SU-DHL-6 (cell line): Measurements from ENCODE around the gene MCM5.

Experiments
- H2AFZ ChIP-seq: fragments of 200-600 bp; sonication (generic); 2 replicates; pipeline ENCODE4 v1.6.1; 2014; ENCODE audit warnings: low read depth, mild to moderate bottlenecking, moderate library complexity, mixed read lengths, antibody characterized with exemption, low read length; ENCODE audit not compliant: severe bottlenecking
- H3F3A ChIP-seq: fragments of 200-600 bp; shearing (Covaris generic); 2 replicates; pipeline ENCODE4 v1.6.0; 2016; ENCODE audit warnings: antibody characterized with exemption, mild to moderate bottlenecking; ENCODE audit not compliant: insufficient read depth
- H3K27ac ChIP-seq: fragments of 200-600 bp; sonication (generic); 2 replicates; pipeline ENCODE4 v1.5.1; 2016; ENCODE audit warnings: low read depth, mild to moderate bottlenecking, low read length, moderate library complexity, mixed read lengths
- H3K27me3 ChIP-seq: fragments of 200-600 bp; sonication (generic), shearing (Covaris generic); 2 replicates; pipeline ENCODE4 v1.6.0; 2014; ENCODE audit warnings: mild to moderate bottlenecking, low read length
- H3K36me3 ChIP-seq: fragments of 200-600 bp; sonication (generic); 2 replicates; pipeline ENCODE4 v1.6.1; 2014; ENCODE audit warnings: mild to moderate bottlenecking, low read length, mixed read lengths
- H3K4me2 ChIP-seq: fragments of 300-600, 200-600 bp; shearing (Covaris generic), sonication (generic); 2 replicates; pipeline ENCODE4 v1.6.0; 2014; ENCODE audit warnings: low read length, low read depth, mild to moderate bottlenecking; ENCODE audit not compliant: poor library complexity, severe bottlenecking
- H3K4me3 ChIP-seq: fragments of 200-600 bp; sonication (generic); 2 replicates; pipeline ENCODE4 v1.5.1; 2014; ENCODE audit warnings: antibody characterized with exemption, low read length, mild to moderate bottlenecking, mixed read lengths; ENCODE audit not compliant: insufficient read depth, poor library complexity, severe bottlenecking
- H3K79me2 ChIP-seq: fragments of 200-600 bp; sonication (generic); 2 replicates; pipeline ENCODE4 v1.6.1; 2014; ENCODE audit warnings: mild to moderate bottlenecking, low read length, moderate library complexity; ENCODE audit not compliant: insufficient read depth
- H3K9ac ChIP-seq: fragments of 200-600 bp; sonication (generic); 2 replicates; pipeline ENCODE4 v1.7.0; 2014; ENCODE audit warnings: mild to moderate bottlenecking, low read length
- H3K9me2 ChIP-seq: fragments of 200-600 bp; sonication (generic); replicated peaks from 2 replicates; pipeline ENCODE4 v1.6.1; 2014; ENCODE audit warnings: low read length; ENCODE audit not compliant: insufficient read depth
- H3K9me3 ChIP-seq: fragments of 200-600 bp; sonication (generic); 2 replicates; pipeline ENCODE4 v1.6.1; 2014; ENCODE audit warnings: low read length, mixed read lengths; ENCODE audit not compliant: insufficient read depth
- H4K20me1 ChIP-seq: fragments of 200-600 bp; sonication (generic); 2 replicates; pipeline ENCODE4 v1.6.1; 2014; ENCODE audit warnings: low read depth, mild to moderate bottlenecking, antibody characterized with exemption, low read length, moderate library complexity, mixed read lengths
- CTCF ChIP-seq: fragments of 200-600 bp; sonication (generic); IDR thresholded peaks from one replicate; pipeline ENCODE4 v1.5.1; 2017; ENCODE audit warnings: antibody characterized with exemption, mild to moderate bottlenecking, low read length, moderate library complexity; ENCODE audit not compliant: insufficient read depth, poor library complexity, severe bottlenecking
- EZH2phosphoT487 ChIP-seq: fragments of 200-600 bp; sonication (generic), shearing (Covaris generic); conservative IDR thresholded peaks from 2 replicates; pipeline ENCODE4 v1.6.1; 2018; ENCODE audit warnings: mild to moderate bottlenecking, antibody characterized with exemption, low read length, moderate library complexity, mixed read lengths

Gene MCM5

GRCh38 chr22:35425971-35426800 lies 26.2 kb downstream of the MCM5 start:
- TF ChIP-seq CTCF (no peak), EZH2phosphoT487 (no peak)
- H3K4me2 ChIP-seq: no peak overlapping the region
- H3K36me3 ChIP-seq: no peaks in the 10 kb centered on the region; the same call in 1 of the 2 replicates

GRCh38 chr22:35426801-35427140 lies 26.8 kb downstream of the MCM5 start:
- no peak overlapping the region for H2AFZ ChIP-seq
- no peaks in the 10 kb centered on the region for H3K79me2 ChIP-seq
- H3F3A ChIP-seq: no peaks in the 10 kb centered on the region
- H3K9me2 ChIP-seq: no peaks in the 10 kb centered on the region
- no peak overlapping the region for H3K4me2 ChIP-seq
- no peak overlapping the region for H3K4me3 ChIP-seq
- H3K9me3 ChIP-seq: no peaks in the 10 kb centered on the region
- no peaks in the 10 kb centered on the region for H4K20me1 ChIP-seq
- no peak overlapping the region for H3K27ac ChIP-seq
- H3K36me3 ChIP-seq: no peaks in the 10 kb centered on the region; the same call in 1 of the 2 replicates
- TF ChIP-seq CTCF (no peak), EZH2phosphoT487 (no peak)
- H3K27me3 ChIP-seq: no peaks in the 10 kb centered on the region
- no peak overlapping the region for H3K9ac ChIP-seq

More at GRCh38 chr22:35425971-35426800, 26.2 kb downstream of the MCM5 start:
- H4K20me1 ChIP-seq: no peaks in the 10 kb centered on the region
- H3K9ac ChIP-seq: no peak overlapping the region
- no peaks in the 10 kb centered on the region for H3K79me2 ChIP-seq
- H3F3A ChIP-seq: no peaks in the 10 kb centered on the region
- no peak overlapping the region for H3K27ac ChIP-seq
- no peaks in the 10 kb centered on the region for H3K27me3 ChIP-seq
- no peaks in the 10 kb centered on the region for H3K9me3 ChIP-seq
- no peak overlapping the region for H3K4me3 ChIP-seq
- no peak overlapping the region for H2AFZ ChIP-seq
- no peaks in the 10 kb centered on the region for H3K9me2 ChIP-seq

DNA sequence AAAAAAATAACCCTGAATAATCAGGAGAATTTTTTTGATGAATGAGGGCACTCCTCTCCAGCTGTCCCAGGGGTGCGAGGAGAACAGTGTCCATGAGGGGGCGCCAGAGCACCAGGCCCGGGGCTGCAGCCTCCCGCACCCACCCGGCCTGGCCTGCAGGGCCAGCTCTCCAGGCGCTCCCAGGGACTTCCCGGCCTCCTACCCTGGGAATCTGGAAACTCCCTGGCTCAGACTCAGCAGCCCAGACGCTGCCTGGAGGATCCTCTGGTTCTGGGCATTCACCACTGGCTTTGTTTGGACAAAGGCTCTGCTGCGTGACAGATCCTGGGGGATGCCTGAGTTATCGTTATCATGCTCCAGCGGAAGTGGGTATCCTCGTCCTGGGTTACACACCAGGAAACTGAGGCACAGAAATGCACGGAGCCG lies 31.0 kb downstream of the MCM5 start:
- no peaks in the 10 kb centered on the region for H3F3A ChIP-seq
- no peaks in the 10 kb centered on the region for H4K20me1 ChIP-seq
- H3K36me3 ChIP-seq: peaks cover 7% of the 10 kb centered on the region; the same call in 1 of the 2 replicates
- no peak overlapping the region for H3K27ac ChIP-seq
- no peak overlapping the region for H2AFZ ChIP-seq
- H3K4me3 ChIP-seq: no peak overlapping the region
- no peaks in the 10 kb centered on the region for H3K9me2 ChIP-seq
- no peaks in the 10 kb centered on the region for H3K27me3 ChIP-seq
- H3K79me2 ChIP-seq: no peaks in the 10 kb centered on the region
- TF ChIP-seq EZH2phosphoT487 (no peak), CTCF (peak; percentile 91)
- H3K9me3 ChIP-seq: no peaks in the 10 kb centered on the region
- H3K4me2 ChIP-seq: no peak overlapping the region
- H3K9ac ChIP-seq: no peak overlapping the region
